GM04504 (cell line): ENCODE measurements around the gene TOR1A.

ENCODE experiments used
- DNase-seq: peaks from one replicate; pipeline ENCODE4 v3.0.0-alpha.2; 2012; ENCODE audit warnings: low read depth

The TOR1A gene

GRCh38 chr9:129852579-129852978, 28.6 kb upstream of the TOR1A start:
- DNase-seq: no peak

- DNase-seq: no peak
Measured at GRCh38 chr9:129851821-129852220, 27.9 kb upstream of the TOR1A start.

GRCh38 chr9:129850821-129851550, 27.1 kb upstream of the TOR1A start:
- no peak for DNase-seq

- no peak for DNase-seq
Measured at GRCh38 chr9:129849901-129850300, 26.0 kb upstream of the TOR1A start.

- no peak for DNase-seq
Measured at GRCh38 chr9:129848712-129849441, 24.9 kb upstream of the TOR1A start.

- no peak for DNase-seq
Measured at GRCh38 chr9:129845373-129845772, 21.4 kb upstream of the TOR1A start.

GRCh38 chr9:129841071-129841470, 17.1 kb upstream of the TOR1A start:
- no peak for DNase-seq

GRCh38 chr9:129840034-129840433, 16.1 kb upstream of the TOR1A start:
- no peak for DNase-seq

- no peak for DNase-seq
Measured at GRCh38 chr9:129839324-129840023, 15.5 kb upstream of the TOR1A start.

GRCh38 chr9:129838707-129839259, 14.8 kb upstream of the TOR1A start:
- peak; percentile 88 for DNase-seq

- DNase-seq: no peak
Measured at GRCh38 chr9:129836311-129837007, 12.5 kb upstream of the TOR1A start.

- no peak for DNase-seq
Measured at GRCh38 chr9:129835860-129836223, 11.9 kb upstream of the TOR1A start.

- DNase-seq: peak; percentile 90
Measured at GRCh38 chr9:129835128-129835859, 11.4 kb upstream of the TOR1A start, which contains the start of the genes C9orf78 and USP20. TSS of gene C9orf78 (minus strand) at chr9:129835275. CDS start at chr9:129835221, 54 bp downstream. TSS of gene USP20 (plus strand) at chr9:129835458. CDS start at chr9:129852556, 17,098 bp downstream.

GRCh38 chr9:129834489-129835127, 10.7 kb upstream of the TOR1A start:
- DNase-seq: no peak

- DNase-seq: no peak
Measured at GRCh38 chr9:129832982-129833381, 9.0 kb upstream of the TOR1A start.

- DNase-seq: no peak
Measured at GRCh38 chr9:129828969-129829368, 5.0 kb upstream of the TOR1A start.

- no peak for DNase-seq
Measured at GRCh38 chr9:129828051-129828450, 4.1 kb upstream of the TOR1A start.

- no peak for DNase-seq
Measured at GRCh38 chr9:129826759-129827158, 2.8 kb upstream of the TOR1A start.

GRCh38 chr9:129826344-129826743, 2.4 kb upstream of the TOR1A start:
- DNase-seq: peak; percentile 32

GRCh38 chr9:129823542-129823934, 398 bp downstream of the TOR1A start:
- DNase-seq: no peak
